ENCODE measurements around the gene KCNQ1.
"Not testable (repeated sequence)": the region's sequence is repeated elsewhere in the genome, so short reads cannot be mapped to it uniquely, and the experiment has no call there.

The KCNQ1 gene

DNA sequence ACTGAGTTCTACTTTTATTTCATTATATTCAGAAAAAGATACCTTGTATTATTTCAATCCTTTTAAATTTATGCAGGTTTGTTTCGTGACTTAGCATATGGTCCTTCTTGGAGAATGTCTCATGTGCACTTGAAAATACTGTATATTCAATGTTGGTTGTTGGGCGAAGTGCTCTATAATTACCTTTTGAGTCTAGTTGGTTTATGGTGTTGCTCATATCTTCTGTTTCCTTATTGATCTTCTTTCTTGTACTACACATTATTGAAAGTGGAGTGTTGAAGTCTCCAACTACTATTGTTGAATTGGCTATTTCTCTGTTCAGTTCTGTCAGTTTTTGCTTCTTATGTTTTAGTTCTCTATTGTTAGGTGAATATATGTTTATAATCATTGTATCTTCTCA is 164.5 kb downstream of the KCNQ1 start:
- Mint-ChIP-seq H3K27ac (no peak overlapping the region), H3K27me3 (no peaks in the 10 kb centered on the region), H3K9me3 (peaks cover 26% of the 10 kb centered on the region), H3K4me1 (ENCODE audit: low read depth) (no peaks in the 10 kb centered on the region), H3K36me3 (ENCODE audit: low read depth) (peaks cover 11% of the 10 kb centered on the region), H3K4me3 (no peak overlapping the region)

DNA sequence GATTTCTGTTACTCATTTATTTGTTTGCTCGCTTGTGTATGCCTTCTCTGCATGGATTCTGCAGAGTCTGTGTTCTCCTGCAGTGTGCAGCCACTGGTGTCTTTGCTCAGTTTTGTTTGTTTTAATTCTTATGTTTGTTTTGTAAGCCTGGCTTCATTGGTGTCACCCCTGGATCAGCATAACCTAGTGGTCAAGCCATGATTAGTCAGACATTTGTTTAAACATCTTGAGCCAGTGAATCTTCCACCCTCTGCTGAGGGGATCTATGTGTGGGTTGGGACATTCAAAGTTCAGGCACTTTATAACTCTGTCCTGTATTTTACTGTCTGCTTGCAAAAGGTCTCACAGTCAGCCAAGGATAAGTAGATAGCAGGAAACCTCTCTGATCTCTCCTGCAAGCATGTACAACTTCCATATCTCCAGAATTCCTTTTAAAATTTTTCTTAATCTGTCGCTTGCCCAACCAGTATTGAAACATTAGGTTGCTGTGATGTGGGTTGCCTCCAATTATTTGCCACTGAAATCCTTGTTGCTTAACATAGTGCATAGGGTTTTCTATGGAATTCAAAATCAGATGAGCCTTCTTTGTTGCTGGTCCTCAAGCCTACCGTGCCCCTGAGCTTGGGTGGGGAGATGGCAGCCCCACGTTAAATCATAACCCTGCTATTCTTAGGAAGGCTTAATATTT is 168.2 kb downstream of the KCNQ1 start:
- peaks cover 6% of the 10 kb centered on the region for H3K36me3 Mint-ChIP-seq (ENCODE audit: low read depth)
- no peak overlapping the region for H3K4me3 Mint-ChIP-seq
- peaks cover 22% of the 10 kb centered on the region for H3K9me3 Mint-ChIP-seq
- no peaks in the 10 kb centered on the region for H3K4me1 Mint-ChIP-seq (ENCODE audit: low read depth)
- no peak overlapping the region for H3K27ac Mint-ChIP-seq
- no peaks in the 10 kb centered on the region for H3K27me3 Mint-ChIP-seq

DNA sequence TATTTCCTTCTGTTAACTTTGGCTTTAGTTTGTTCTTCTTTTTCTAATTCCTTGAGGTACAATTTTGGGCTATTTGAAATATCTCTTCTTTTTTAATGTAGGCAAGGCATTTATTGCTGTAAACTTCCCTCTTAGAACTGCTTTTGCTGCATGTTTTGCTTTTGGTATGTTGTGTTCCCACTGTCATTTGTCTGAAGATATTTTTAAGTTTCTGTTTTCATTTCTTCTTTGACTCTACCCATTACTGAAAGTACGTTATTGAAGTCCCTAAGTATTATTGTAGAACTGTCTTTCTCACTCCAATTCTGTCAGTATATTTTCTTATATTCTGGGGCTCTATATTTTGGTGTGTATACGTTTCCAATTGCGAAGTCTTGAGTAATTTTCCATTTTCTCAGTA is 177.1 kb downstream of the KCNQ1 start:
- no peak overlapping the region for H3K27ac Mint-ChIP-seq
- H3K36me3 Mint-ChIP-seq (ENCODE audit: low read depth), result peaks cover 17% of the 10 kb centered on the region

DNA sequence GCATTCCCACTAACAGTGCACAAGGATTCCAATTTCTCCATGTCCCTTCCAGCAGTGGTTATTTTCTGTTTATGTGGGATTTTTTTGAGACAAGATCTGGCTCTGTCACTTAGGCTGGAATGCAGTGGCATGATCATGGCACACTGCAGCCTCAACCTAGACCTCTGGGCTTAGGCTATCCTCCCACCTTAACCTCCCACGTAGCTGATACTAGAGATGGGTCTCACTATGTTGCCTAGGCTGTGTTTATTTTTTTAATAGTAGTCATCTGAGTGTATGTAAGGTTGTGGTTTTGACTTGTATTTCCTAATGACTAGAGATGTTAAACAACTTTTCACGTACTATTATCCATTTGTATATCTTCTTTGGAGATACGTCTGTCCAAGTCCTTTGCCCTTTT is 180.4 kb downstream of the KCNQ1 start:
- H3K27ac Mint-ChIP-seq, result no peak overlapping the region
- peaks cover 42% of the 10 kb centered on the region for H3K36me3 Mint-ChIP-seq (ENCODE audit: low read depth)
- no peak overlapping the region for H3K4me3 Mint-ChIP-seq
- H3K27me3 Mint-ChIP-seq, result no peaks in the 10 kb centered on the region
- peaks cover 8% of the 10 kb centered on the region for H3K9me3 Mint-ChIP-seq
- no peaks in the 10 kb centered on the region for H3K4me1 Mint-ChIP-seq (ENCODE audit: low read depth)

More for the DNA sequence above, 177.1 kb downstream of the KCNQ1 start:
- H3K4me1 Mint-ChIP-seq (ENCODE audit: low read depth), result no peaks in the 10 kb centered on the region
- H3K9me3 Mint-ChIP-seq, result no peaks in the 10 kb centered on the region
- H3K4me3 Mint-ChIP-seq, result no peak overlapping the region
- no peaks in the 10 kb centered on the region for H3K27me3 Mint-ChIP-seq

DNA sequence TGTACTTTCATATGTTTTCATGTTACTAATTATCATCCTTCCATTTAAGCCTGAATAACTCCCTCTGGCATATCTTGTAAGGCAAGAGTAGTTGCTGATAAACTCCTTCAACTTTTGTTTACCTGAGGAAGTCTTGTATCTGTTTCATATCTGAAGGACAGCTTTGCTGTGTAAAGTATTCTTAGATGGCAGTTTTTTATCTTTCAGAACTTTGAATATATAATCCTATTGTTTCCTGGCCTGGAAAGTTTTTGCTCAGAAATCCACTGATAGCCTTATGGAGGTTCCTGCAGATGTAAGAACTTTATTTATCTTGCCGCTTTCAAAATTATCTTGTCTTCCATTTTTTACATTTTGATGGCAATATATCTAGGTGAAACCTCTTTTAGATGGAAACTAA is 185.9 kb downstream of the KCNQ1 start:
- H3K27ac Mint-ChIP-seq, result no peak overlapping the region
- H3K4me1 Mint-ChIP-seq (ENCODE audit: low read depth), result no peaks in the 10 kb centered on the region
- H3K36me3 Mint-ChIP-seq (ENCODE audit: low read depth), result peaks cover 63% of the 10 kb centered on the region
- H3K27me3 Mint-ChIP-seq, result no peaks in the 10 kb centered on the region
- peaks cover 39% of the 10 kb centered on the region for H3K9me3 Mint-ChIP-seq
- no peak overlapping the region for H3K4me3 Mint-ChIP-seq

DNA sequence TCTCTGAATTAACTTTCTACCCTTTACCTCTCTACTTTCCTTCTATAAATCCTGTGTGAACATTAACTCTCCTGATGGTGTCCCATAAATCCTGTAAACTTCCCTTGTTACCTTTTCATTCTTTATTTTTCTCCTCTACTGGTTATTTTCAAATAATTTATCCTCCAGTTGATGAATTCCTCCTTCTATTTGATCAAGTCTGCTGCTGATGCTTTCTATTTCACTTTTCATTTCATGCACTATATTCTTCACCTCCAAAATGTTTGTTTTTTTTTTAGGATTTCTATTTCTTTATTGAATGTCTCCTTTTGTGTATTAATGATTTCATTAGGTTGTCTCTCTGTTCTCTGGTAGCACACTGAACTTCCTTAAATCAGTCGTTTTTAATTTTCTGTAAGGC is 186.4 kb downstream of the KCNQ1 start:
- Mint-ChIP-seq H3K4me1 (ENCODE audit: low read depth) (no peaks in the 10 kb centered on the region), H3K36me3 (ENCODE audit: low read depth) (peaks cover 63% of the 10 kb centered on the region), H3K27ac (no peak overlapping the region), H3K9me3 (peaks cover 39% of the 10 kb centered on the region), H3K27me3 (no peaks in the 10 kb centered on the region), H3K4me3 (no peak overlapping the region)

DNA sequence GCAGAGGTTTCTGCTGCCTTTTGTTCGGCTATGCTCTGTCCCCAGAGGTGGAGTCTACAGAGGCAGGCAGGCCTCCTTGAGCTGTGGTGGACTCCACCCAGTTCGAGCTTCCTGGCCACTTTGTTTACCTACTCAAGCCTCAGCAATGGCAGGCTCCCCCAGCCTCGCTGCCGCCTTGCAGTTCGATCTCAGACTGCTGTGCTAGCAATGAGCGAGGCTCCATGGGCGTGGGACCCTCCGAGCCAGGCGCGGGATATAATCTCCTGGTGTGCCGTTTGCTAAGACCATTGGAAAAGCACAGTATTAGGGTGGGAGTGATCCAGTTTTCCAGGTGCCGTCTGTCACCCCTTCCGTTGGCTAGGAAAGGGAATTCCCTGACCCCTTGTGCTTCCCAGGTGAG is 195.0 kb downstream of the KCNQ1 start:
- peaks cover 42% of the 10 kb centered on the region for H3K9me3 Mint-ChIP-seq
- peaks cover 66% of the 10 kb centered on the region for H3K36me3 Mint-ChIP-seq (ENCODE audit: low read depth)
- H3K27me3 Mint-ChIP-seq, result not testable (repeated sequence)

DNA sequence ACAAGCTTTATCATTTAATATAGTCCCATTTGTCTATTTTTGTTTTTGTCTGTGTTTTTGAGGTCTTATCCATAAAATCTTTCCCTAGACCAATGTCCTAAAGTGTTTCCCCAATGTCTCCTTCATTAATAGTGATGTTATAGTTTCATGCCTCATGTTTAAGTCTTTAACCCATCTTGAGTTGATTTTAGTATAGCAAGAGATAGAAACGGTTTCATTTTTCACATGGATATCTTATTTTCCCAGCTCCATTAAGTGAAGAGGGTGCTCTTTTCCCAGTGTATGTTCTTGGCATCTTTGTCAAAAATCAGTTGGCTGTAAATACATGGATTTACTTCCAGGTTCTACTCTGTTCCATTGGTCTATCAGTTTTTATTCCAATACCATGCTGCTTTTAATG is 196.8 kb downstream of the KCNQ1 start:
- Mint-ChIP-seq H3K9me3 (peaks cover 42% of the 10 kb centered on the region), H3K4me3 (no peak overlapping the region), H3K36me3 (ENCODE audit: low read depth) (peaks cover 66% of the 10 kb centered on the region), H3K27ac (no peak overlapping the region), H3K27me3 (no peaks in the 10 kb centered on the region), H3K4me1 (ENCODE audit: low read depth) (no peaks in the 10 kb centered on the region)

More for the DNA sequence above, 195.0 kb downstream of the KCNQ1 start:
- not testable (repeated sequence) for H3K4me1 Mint-ChIP-seq (ENCODE audit: low read depth); H3K4me3 Mint-ChIP-seq; H3K27ac Mint-ChIP-seq

DNA sequence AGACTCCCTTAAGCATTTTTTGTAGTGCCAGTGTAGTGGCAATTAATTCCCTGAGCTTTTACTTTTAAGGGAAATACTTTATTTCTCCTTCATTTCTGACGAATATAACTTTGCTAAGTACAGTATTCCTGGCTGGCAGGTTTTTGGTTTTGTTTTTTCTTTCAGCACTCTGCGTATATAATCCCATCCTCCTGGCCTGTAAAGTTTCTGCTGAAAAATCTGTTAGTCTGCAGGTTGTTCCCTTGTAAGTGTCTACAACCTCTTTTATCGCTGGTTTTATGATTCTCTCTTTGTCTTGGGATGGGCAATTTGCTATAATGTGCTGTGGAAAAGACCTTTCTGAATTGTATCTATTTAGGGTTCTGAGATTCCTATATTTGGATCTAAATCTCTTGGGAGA is 198.9 kb downstream of the KCNQ1 start:
- Mint-ChIP-seq H3K4me3 (no peak overlapping the region), H3K9me3 (peaks cover 48% of the 10 kb centered on the region), H3K27me3 (no peaks in the 10 kb centered on the region), H3K27ac (no peak overlapping the region), H3K4me1 (ENCODE audit: low read depth) (no peaks in the 10 kb centered on the region), H3K36me3 (ENCODE audit: low read depth) (peaks cover 60% of the 10 kb centered on the region)

DNA sequence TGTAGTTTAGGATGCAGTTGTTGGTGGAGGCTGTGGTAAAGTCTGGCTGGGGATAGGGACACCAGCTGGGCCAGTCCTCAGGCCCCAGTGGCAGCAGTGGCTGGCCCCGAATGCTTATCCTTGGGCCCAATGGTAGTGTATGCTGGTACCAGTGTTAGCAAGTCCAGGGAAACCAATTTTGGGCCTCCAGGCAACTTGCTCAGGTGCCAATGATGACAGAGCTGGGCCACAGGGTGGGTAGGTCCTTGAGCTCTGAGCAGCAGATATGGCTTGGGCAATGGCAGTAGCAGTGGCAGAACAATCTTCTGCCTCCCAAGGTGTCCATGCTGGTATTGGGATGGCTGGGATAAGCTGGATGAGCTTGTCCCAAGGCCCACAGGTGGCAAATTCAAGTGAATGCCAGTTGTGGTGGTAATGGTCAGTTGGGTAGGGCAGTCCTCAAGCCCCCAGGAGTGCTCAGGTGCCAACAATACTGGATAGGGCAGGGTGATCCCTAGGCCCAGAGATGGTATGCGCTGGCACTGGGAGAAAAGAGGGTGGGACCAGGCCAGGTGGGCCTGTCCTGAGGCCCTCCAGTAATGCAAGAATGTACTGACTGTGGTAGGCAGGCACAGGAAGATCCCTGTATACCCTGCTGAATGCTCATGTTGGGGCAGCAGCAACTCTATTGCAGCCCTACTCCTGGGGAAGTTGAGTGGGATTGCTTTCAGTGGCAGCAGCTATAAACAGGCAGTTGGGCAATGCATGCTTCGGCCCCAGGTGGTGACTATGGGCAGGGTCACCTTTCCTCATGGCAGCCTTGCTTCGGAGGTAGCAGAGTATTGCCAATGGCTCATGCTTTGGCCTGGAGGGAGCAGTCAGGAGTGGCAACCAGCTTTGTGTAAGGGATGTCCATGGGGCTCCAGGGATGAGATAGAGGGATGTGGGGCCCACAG is 200.3 kb downstream of the KCNQ1 start:
- Mint-ChIP-seq H3K27me3 (no peaks in the 10 kb centered on the region), H3K36me3 (ENCODE audit: low read depth) (peaks cover 63% of the 10 kb centered on the region)

DNA sequence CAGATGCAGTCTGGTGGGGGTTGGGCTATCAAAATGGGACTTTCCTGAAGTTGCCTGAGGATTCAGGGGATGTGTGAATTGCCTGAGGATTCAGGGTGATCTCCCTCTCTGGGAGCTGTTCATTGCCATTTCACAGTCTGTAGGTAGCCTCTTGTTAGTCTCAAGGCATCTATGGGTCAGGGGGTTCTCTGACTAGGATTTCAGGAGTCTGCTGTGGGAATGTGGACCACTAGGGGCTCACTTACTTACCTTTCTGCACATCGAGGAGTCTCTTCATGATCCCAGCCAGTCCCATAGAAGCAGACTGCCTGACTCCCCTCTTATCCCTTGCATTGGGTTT is 200.9 kb downstream of the KCNQ1 start:
- Mint-ChIP-seq H3K4me1 (ENCODE audit: low read depth) (no peaks in the 10 kb centered on the region), H3K9me3 (peaks cover 60% of the 10 kb centered on the region), H3K36me3 (ENCODE audit: low read depth) (peaks cover 63% of the 10 kb centered on the region), H3K4me3 (no peak overlapping the region), H3K27ac (no peak overlapping the region), H3K27me3 (no peaks in the 10 kb centered on the region)

More for the DNA sequence above, 200.3 kb downstream of the KCNQ1 start:
- Mint-ChIP-seq H3K4me3 (no peak overlapping the region), H3K9me3 (peaks cover 57% of the 10 kb centered on the region), H3K27ac (no peak overlapping the region), H3K4me1 (ENCODE audit: low read depth) (no peaks in the 10 kb centered on the region)

DNA sequence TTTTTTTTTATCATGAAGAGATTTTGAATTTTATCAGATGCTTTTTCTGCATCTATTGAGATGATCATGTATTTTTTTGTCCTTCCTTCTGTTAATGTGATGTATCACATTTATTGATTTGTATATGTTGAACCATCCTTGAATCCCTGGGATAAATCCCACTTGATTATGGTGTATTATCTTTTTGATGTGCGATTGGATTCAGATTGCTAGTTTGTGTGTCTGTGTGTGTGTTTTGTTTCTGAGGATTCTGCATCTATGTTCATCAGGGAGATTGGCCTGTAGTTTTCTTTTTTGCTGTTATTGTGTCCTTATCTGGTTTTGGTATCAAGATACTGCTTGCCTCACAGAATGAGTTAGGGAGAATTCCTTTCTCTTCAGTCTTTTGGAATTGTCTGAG is 202.4 kb downstream of the KCNQ1 start:
- Mint-ChIP-seq H3K27ac (no peak overlapping the region), H3K27me3 (no peaks in the 10 kb centered on the region), H3K4me1 (ENCODE audit: low read depth) (no peaks in the 10 kb centered on the region), H3K36me3 (ENCODE audit: low read depth) (peaks cover 54% of the 10 kb centered on the region), H3K9me3 (peaks cover 51% of the 10 kb centered on the region), H3K4me3 (no peak overlapping the region)

DNA sequence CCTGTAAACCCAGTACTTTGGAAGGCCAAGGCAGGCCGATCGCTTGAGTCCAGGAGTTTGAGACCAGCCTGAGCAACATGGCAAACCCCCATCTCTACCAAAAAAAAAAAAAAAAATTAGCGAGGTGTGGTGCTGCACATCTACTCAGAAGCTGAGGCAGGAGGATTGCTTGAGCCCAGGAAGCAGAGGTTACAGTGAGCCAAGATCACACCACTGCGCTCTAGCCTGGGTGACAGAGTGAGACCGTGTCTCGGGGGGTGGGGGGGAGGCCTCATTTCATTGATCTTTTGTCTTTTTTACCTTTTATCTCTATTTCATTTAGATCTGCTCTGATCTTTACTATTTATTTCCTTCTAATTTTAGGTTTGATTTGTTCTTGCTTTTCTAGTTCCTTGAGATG is 203.1 kb downstream of the KCNQ1 start:
- Mint-ChIP-seq H3K27me3 (no peaks in the 10 kb centered on the region), H3K36me3 (ENCODE audit: low read depth) (peaks cover 48% of the 10 kb centered on the region), H3K9me3 (peaks cover 45% of the 10 kb centered on the region), H3K4me1 (ENCODE audit: low read depth) (no peaks in the 10 kb centered on the region), H3K4me3 (no peak overlapping the region), H3K27ac (no peak overlapping the region)

DNA sequence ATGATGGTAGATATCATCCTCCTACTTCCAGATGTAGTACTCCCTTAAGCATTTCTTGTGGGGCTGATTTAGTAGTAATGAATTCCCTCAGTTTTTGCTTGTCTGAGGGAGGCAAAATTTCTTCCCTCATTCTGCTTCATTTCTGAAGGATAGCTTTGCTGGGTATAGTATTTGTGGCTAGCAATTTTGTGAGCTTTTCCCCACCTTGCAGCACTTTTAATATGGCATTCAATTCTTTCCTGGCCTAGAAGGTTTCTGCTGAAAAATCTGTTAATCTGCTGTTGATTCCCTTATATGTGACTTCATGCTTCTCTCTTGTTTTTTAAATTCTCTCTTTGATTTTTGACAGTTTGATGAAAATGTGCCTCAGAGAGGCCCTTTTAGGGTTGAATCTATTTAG is 204.6 kb downstream of the KCNQ1 start:
- no peak overlapping the region for H3K27ac Mint-ChIP-seq
- peaks cover 34% of the 10 kb centered on the region for H3K9me3 Mint-ChIP-seq
- no peaks in the 10 kb centered on the region for H3K4me1 Mint-ChIP-seq (ENCODE audit: low read depth)
- H3K4me3 Mint-ChIP-seq, result no peak overlapping the region
- no peaks in the 10 kb centered on the region for H3K27me3 Mint-ChIP-seq
- peaks cover 34% of the 10 kb centered on the region for H3K36me3 Mint-ChIP-seq (ENCODE audit: low read depth)

DNA sequence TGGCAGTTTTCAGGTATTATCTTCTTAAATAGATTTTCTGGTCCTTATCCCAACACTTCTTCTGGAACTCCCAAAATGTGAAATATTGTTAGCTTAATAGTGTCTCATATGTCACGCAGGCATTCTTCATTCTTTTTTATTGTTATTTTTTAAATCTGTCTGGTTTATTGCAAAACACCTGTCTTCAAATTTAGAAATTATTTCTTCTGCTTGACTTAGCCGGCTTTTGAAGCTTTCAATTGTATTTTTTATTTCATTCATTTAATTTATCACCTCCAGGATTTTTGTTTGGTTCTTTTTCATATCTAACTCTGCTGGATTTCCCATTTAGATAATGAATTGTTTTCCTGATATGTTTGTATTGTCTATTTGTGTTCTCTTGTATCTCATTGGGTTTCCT is 205.0 kb downstream of the KCNQ1 start:
- no peak overlapping the region for H3K4me3 Mint-ChIP-seq
- no peak overlapping the region for H3K27ac Mint-ChIP-seq
- peaks cover 30% of the 10 kb centered on the region for H3K36me3 Mint-ChIP-seq (ENCODE audit: low read depth)
- no peaks in the 10 kb centered on the region for H3K27me3 Mint-ChIP-seq
- H3K9me3 Mint-ChIP-seq, result peaks cover 31% of the 10 kb centered on the region
- no peaks in the 10 kb centered on the region for H3K4me1 Mint-ChIP-seq (ENCODE audit: low read depth)

Measured in stimulated activated naive CD8-positive, alpha-beta T cell treated with anti-CD3 and anti-CD28 coated beads, Interleukin-15, Interleukin-2, amounts not matched to agents 100 ng/mL and 50 ng/mL, for 24 hours (primary cell).